Endothelial cell of umbilical vein (primary cell): Measurements from ENCODE around the gene LGALS3BP.

Source experiments
- EZH2 ChIP-seq: IDR thresholded peaks from 2 replicates; pipeline ENCODE4 v1.6.1; 2012; ENCODE audit warnings: borderline replicate concordance, low read depth, mild to moderate bottlenecking, moderate library complexity, low read length, inconsistent platforms; ENCODE audit not compliant: severe bottlenecking
- POLR2A ChIP-seq: IDR thresholded peaks from 2 replicates; pipeline ENCODE4 v1.6.1; 2012; ENCODE audit warnings: low read depth, mild to moderate bottlenecking, control low read depth, low read length
- TF ChIP-seq, protein P1 (sequence below), 2 donors: IDR thresholded peaks; 1 replicate in 1 of 2; 2 replicates in 1 of 2; pipeline ENCODE4 v1.5.1; 2011; ENCODE audit warnings: low read length in 2 of 2, mild to moderate bottlenecking in 2 of 2, moderate library complexity in 2 of 2, control low read depth in 1 of 2, inconsistent platforms in 1 of 2, low read depth in 1 of 2; ENCODE audit not compliant: insufficient read depth in 1 of 2; ENCODE audit errors: extremely low read depth in 1 of 2

DNA sequence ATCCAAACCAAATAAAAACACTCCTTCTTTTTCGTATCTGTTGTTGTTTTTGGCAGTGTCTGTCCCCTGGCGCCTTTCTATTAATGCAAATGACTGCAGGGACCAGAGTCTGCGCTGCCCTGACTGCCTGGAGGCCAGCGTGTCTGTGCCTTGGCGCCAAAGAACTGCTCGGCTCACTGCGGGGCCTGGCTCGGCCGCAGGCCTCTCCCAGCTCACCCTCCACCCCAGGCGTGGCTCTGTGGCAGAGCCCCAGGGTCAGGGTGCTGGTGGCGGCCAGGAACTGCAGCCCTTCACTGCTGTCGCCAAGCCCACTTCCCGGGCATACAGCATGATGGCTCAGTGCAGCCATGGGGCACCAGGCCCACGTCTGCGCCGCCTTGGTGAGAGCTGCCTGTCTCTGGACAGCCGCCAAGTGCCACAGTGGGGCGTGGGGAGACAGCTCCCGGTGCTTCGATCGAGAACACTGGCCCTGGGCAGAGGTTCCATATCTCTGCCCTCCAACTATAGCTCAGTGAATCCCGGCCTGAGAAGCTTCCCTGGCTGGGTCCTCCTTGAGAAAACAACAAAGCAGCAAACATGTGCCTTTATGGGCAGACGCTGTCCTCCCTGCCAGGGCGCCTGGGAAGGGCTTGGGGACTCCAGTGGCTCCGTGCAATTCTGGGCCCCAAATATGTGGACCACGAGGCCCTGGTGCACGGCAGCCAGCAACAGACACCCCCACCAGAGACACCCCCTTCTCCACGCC, 18.8 kb upstream of the LGALS3BP start:
- TF ChIP-seq, protein P1, sequence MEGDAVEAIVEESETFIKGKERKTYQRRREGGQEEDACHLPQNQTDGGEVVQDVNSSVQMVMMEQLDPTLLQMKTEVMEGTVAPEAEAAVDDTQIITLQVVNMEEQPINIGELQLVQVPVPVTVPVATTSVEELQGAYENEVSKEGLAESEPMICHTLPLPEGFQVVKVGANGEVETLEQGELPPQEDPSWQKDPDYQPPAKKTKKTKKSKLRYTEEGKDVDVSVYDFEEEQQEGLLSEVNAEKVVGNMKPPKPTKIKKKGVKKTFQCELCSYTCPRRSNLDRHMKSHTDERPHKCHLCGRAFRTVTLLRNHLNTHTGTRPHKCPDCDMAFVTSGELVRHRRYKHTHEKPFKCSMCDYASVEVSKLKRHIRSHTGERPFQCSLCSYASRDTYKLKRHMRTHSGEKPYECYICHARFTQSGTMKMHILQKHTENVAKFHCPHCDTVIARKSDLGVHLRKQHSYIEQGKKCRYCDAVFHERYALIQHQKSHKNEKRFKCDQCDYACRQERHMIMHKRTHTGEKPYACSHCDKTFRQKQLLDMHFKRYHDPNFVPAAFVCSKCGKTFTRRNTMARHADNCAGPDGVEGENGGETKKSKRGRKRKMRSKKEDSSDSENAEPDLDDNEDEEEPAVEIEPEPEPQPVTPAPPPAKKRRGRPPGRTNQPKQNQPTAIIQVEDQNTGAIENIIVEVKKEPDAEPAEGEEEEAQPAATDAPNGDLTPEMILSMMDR (IDR thresholded peaks at IDR 0.05; ENCODE audit: extremely low read depth in 1 of 2, insufficient read depth in 1 of 2, low read depth in 1 of 2, low read length in 2 of 2): no peak
- TF ChIP-seq POLR2A (no peak), EZH2 (no peak)
